Right ventricle myocardium inferior (tissue), 1 donor: ENCODE results near the gene FOXP2. TPM values are rescaled to one million over a fixed set of nuclear protein-coding genes. Genes with fewer than 3 reads are reported as not detected.
"Not testable (repeated sequence)": the region's sequence is repeated elsewhere in the genome, so short reads cannot be mapped to it uniquely, and the experiment has no call there.

Source experiments
- ATAC-seq: fragments of 200-7000 bp; cut with Tn5 transposase; one replicate; pipeline ENCODE4 v1.9.1; 2020; ENCODE audit warnings: mild to moderate bottlenecking, moderate library complexity
- DNase-seq: peaks from one replicate; pipeline ENCODE4 v3.0.0; 2021; ENCODE audit errors: missing footprints
- intact Hi-C: fragments of 100-400 bp; cut with DNase I; formaldehyde crosslinking; loops from one replicate; pipeline ENCODE4 v1.11.0; 2022
- total RNA-seq: library from RNA; stranded (reverse); fragmentation: NEBNext Ultra II Directional; extraction: Animal tissue kit (Norgen Biotek cat#: 25700); gene quantifications from one replicate; pipeline ENCODE4 v1.2.1, GENCODE V29; 2021
- donor health status: DM: no; HTN: yes; CAD: no; lungs with severe emphysema.

FOXP2 gene
- total RNA-seq, 1 donor from 2014 or later: 2.4 TPM

GRCh38 chr7:114548081-114548980 is 133.7 kb downstream of the FOXP2 start:
- no peak for ATAC-seq

DNA sequence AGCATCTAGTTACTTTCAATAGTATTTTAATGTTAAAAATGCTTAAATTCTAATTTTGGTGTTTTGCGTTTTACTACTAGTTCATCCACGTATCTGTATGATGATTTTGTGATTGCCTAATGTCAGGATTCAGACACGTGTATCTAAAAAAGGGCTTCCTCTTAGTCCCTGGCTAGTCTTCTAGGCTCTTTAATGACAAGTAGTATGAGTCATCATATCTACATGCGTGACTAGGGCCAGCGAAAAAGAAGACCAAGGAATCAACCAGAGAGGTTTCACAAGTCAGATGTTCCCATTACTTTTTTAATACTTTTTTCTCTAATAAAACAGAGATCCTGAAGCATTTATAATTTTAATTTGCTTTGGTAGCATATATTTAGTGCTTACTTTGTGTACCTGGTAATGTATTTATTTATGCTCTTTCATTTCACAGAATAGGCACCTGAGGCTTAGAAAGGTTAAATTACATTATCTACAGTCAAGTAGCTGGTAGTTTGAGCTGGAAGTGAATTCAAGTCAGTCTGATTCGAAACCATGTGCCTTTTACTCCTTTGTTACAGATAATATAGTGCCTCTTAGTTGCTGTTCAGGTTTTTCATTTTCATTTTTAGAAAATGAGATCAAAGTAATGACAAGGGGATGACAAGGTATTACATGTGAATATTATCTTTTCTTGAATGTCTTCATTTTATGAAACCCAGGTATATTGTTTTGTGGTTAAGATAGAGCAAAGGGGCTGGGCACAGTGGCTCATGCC is 140.3 kb downstream of the FOXP2 start:
- DNase-seq: no peak
- intact Hi-C loops: no loop called here
- ATAC-seq: peak; percentile 65

More at GRCh38 chr7:114548081-114548980, 133.7 kb downstream of the FOXP2 start:
- intact Hi-C loops: no loop called here
- no peak for DNase-seq

GRCh38 chr7:114567416-114567815 is 152.8 kb downstream of the FOXP2 start:
- ATAC-seq: no peak
- intact Hi-C loops: no loop called here
- no peak for DNase-seq

DNA sequence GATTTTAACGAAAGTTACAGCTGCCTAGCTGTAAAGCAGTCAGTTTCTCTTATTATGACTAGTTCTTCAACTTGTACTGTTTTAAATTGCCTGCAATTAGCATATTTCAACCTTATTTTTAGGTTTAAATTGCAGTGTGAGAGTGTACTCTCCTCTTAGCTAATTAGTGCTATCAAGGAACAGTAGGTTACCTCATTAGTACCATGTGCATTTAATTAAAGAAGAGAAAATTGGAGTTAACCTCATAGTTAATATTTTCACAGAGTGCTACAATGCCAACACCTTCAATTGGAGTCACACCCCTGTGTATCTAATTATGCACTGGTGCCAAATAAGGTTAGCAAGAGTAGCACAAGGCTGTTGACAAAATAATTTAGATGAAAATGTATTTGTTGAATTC is 154.6 kb downstream of the FOXP2 start:
- intact Hi-C loops: no loop called here
- no peak for DNase-seq
- ATAC-seq: no peak

GRCh38 chr7:114574384-114574783 is 159.8 kb downstream of the FOXP2 start:
- ATAC-seq (peak; percentile 69), DNase-seq (no peak)
- intact Hi-C loops: no loop called here

DNA sequence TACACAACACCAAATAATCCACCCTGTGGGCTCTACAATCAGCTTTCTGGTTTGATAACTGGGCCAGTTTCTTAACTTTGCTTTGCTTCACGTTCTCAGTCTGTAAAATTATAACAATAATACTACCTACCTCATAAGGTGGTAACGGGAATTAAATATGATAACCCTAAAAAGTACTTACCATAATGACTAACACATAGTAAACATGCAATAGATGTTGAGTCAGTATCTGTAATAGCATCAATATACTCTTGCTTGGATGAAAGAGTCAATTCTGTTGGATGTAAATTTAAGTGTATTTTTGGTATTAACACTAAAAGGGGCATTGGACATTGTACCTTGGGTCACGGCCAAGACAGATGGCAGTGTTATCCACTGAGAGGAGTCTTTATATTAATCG is 160.5 kb downstream of the FOXP2 start:
- no peak for DNase-seq
- intact Hi-C loops: no loop called here
- no peak for ATAC-seq

- ATAC-seq, DNase-seq, intact Hi-C loops: not testable (repeated sequence)
Measured at GRCh38 chr7:114580963-114581362, 166.3 kb downstream of the FOXP2 start.

DNA sequence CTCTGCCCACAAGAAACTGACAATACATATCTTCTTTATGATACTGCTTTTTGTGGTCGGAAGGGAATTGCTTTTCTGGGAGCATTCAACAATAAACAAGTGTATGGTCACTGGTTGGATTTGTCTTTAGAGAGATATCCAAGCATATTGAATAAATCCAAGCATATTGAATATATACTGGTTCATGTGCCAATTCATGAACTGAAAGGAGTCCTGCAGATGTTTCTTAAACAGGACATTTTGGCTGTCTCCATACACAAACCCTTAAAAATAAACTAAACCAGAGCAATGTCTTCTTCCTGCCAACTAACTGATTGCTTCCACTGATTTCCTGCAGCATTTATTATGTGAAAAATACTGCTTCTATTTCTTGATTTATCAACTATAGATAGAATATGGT is 173.9 kb downstream of the FOXP2 start:
- intact Hi-C loops: no loop called here
- DNase-seq (no peak), ATAC-seq (no peak)

DNA sequence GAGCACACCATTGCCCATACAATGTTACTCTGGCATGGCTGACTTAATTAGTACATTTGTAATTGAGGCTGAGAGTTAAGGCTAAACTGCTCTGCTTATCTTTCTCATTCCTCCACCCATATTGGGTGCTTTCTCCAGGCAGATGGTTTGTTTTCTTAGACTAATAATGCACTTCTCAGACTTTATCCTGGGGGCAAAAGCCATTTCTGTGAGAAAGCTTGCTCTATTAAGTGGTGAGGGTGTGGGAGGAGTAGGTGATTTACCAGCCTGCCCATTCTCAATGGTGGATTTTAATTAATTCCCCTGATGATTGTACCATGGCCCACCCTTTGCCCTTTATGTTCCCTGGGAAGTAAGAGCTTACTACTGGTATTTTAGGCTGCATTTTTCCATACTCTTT is 174.8 kb downstream of the FOXP2 start:
- no peak for DNase-seq
- intact Hi-C loops: no loop called here
- no peak for ATAC-seq

- ATAC-seq (no peak), DNase-seq (no peak)
- intact Hi-C loops: no loop called here
Measured at GRCh38 chr7:114590298-114590697, 175.7 kb downstream of the FOXP2 start.

- ATAC-seq (no peak), DNase-seq (no peak)
- intact Hi-C loops: no loop called here
Measured at GRCh38 chr7:114598946-114599345, 184.3 kb downstream of the FOXP2 start.

DNA sequence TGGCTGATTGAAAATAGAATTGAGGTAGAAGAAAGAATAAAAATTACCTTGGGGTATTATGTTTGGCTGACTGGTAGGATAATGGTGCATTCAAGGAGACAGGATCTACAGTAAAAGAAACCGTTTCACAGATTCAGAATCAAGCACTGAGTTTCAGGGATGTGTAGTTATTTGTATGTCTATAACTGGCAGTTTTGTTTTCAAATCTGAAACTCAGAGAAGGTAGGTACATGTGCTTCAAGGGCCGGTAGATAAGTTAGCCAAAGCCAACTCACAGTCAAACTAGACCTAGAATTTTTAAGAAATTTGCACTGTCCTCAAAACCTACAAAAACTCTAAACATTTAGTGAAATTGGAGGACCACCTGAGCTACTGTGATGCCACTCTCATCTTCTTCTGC is 191.5 kb downstream of the FOXP2 start:
- intact Hi-C loops: no loop called here
- ATAC-seq (no peak), DNase-seq (no peak)

GRCh38 chr7:114608822-114609221 is 194.2 kb downstream of the FOXP2 start:
- intact Hi-C loops, ATAC-seq, DNase-seq: not testable (repeated sequence)

GRCh38 chr7:114620208-114620607 is 205.6 kb downstream of the FOXP2 start:
- ATAC-seq (no peak), DNase-seq (no peak)
- intact Hi-C loops: no loop called here

DNA sequence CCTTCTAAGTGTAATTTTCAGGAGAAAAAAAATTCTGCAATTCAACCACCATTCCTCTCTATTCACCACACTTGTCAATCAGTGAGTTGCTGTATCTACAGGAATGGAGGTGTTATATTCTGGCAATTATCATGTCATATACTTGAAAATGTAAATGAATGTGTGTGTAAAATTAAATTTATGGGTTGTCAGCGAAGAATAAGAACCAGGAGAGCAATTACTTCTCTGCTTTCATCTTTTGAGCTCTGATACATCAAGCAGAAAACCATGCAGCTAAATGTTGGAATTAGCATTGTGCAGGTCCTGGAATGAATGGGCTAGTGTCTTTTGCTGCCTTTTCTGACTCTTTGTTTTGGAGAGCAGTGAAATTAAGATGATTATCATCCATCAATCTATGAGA is 207.6 kb downstream of the FOXP2 start:
- DNase-seq: no peak
- intact Hi-C loops: no loop called here
- ATAC-seq: no peak

GRCh38 chr7:114623146-114623545 is 208.5 kb downstream of the FOXP2 start:
- intact Hi-C loops: no loop called here
- DNase-seq (no peak), ATAC-seq (no peak)

GRCh38 chr7:114627231-114627630 is 212.6 kb downstream of the FOXP2 start:
- DNase-seq (no peak), ATAC-seq (no peak)

GRCh38 chr7:114628362-114628761 is 213.7 kb downstream of the FOXP2 start:
- no peak for DNase-seq
- no peak for ATAC-seq
- intact Hi-C loops: no loop called here

More at GRCh38 chr7:114627231-114627630, 212.6 kb downstream of the FOXP2 start:
- intact Hi-C loops: no loop called here

DNA sequence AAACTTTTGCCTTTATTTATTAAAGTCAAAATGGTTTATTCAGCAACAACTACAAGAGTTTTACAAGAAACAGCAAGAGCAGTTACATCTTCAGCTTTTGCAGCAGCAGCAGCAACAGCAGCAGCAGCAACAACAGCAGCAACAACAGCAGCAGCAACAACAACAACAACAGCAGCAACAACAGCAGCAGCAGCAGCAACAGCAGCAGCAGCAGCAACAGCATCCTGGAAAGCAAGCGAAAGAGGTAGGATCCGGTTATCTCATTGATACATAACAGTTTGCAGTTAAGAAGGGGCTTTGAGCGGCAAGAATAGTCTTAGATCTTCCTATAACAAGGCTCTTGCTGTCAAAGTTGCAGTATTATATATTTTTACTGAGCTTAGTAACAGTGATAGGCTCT is 215.1 kb downstream of the FOXP2 start:
- ATAC-seq: no peak
- DNase-seq: no peak
- intact Hi-C loops: no loop called here
